Measurements from ENCODE around the gene SCUBE2.

GRCh38 chr11:9123595-9124304 is 32.4 kb upstream of the SCUBE2 start:
- TF ChIP-seq CTCF (IDR thresholded peaks at IDR 0.05; ENCODE audit: insufficient read depth, low read depth, low read length) (no peak), EZH2 (IDR thresholded peaks at IDR 0.05; ENCODE audit: insufficient read depth, low read length) (no peak)
